GM10248 (cell line): ENCODE measurements around the gene BCL7C.
A peak's percentile ranks its signal among the peaks of the same experiment; 100 is the strongest.

Experiments
- CTCF ChIA-PET: fragments of 300-600 bp; sonication (Branson Sonifier 250); formaldehyde crosslinking; extraction: SDS; loops from one replicate; lab custom pipeline; 2021; ENCODE audit warnings: antibody characterized with exemption; lab: Yijun Ruan, JAX
- POLR2A ChIA-PET: fragments of 350-650 bp; sonication (Branson Sonifier 250); formaldehyde crosslinking; extraction: SDS; loops from one replicate; lab custom pipeline; 2020; ENCODE audit warnings: antibody characterized with exemption; lab: Yijun Ruan, JAX
- DNase-seq: peaks from one replicate; pipeline ENCODE4 v3.0.0; 2012; ENCODE audit errors: extremely low spot score
- TF ChIP-seq, protein P1 (sequence below): IDR thresholded peaks from 2 replicates; pipeline ENCODE4 v1.5.1; 2012; ENCODE audit warnings: mild to moderate bottlenecking, low read depth; ENCODE audit errors: extremely low read depth, missing control alignments, control extremely low read depth

The BCL7C gene

GRCh38 chr16:30918614-30919013, 24.7 kb upstream of the BCL7C start:
- POLR2A ChIA-PET, result interaction anchor here (0.6 kb wide), 1 partner anchor 88 kb away, joined by 3 read pairs; no protein-coding TSS in a partner anchor
- CTCF ChIA-PET, result interaction anchor here (0.8 to 3.6 kb wide), 5 partner anchors 17 to 144 kb away, joined by 3 to 36 read pairs (median 5); no protein-coding TSS in a partner anchor
- no peak for DNase-seq
- TF ChIP-seq, protein P1, sequence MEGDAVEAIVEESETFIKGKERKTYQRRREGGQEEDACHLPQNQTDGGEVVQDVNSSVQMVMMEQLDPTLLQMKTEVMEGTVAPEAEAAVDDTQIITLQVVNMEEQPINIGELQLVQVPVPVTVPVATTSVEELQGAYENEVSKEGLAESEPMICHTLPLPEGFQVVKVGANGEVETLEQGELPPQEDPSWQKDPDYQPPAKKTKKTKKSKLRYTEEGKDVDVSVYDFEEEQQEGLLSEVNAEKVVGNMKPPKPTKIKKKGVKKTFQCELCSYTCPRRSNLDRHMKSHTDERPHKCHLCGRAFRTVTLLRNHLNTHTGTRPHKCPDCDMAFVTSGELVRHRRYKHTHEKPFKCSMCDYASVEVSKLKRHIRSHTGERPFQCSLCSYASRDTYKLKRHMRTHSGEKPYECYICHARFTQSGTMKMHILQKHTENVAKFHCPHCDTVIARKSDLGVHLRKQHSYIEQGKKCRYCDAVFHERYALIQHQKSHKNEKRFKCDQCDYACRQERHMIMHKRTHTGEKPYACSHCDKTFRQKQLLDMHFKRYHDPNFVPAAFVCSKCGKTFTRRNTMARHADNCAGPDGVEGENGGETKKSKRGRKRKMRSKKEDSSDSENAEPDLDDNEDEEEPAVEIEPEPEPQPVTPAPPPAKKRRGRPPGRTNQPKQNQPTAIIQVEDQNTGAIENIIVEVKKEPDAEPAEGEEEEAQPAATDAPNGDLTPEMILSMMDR, result no peak

DNA sequence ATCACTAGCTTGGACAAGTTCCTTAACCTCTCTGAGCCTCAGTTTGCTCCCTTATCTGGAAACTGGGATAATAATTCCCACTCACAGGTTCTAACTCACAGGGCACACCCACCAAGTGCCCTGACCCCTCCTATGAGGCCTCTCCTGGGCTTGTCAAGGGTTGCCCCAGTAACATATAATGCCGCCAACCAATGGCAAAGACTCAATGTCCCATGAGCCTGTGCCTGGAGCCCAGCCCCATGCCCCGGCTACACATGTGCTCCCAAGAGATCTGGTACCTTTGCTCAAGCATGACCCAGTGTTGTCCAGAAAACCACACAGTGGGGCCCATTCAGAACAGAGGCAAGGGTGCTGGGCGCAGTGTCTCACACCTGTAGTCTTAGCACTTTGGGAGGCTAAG, 21.0 kb upstream of the BCL7C start:
- DNase-seq, result no peak
- TF ChIP-seq, protein P1, result no peak
- ChIA-PET POLR2A (no interaction called here), CTCF (interaction anchor here (2.4 kb wide), 1 partner anchor 13 kb away, joined by 21 read pairs; no protein-coding TSS in a partner anchor)

- no peak for DNase-seq
- POLR2A ChIA-PET, result no interaction called here
- TF ChIP-seq, protein P1, result no peak
- CTCF ChIA-PET, result interaction anchor here (0.9 to 2.4 kb wide), 4 partner anchors 11 to 69 kb away, joined by 3 to 21 read pairs (median 3); no protein-coding TSS in a partner anchor
Measured at GRCh38 chr16:30912794-30913412, 19.0 kb upstream of the BCL7C start.

DNA sequence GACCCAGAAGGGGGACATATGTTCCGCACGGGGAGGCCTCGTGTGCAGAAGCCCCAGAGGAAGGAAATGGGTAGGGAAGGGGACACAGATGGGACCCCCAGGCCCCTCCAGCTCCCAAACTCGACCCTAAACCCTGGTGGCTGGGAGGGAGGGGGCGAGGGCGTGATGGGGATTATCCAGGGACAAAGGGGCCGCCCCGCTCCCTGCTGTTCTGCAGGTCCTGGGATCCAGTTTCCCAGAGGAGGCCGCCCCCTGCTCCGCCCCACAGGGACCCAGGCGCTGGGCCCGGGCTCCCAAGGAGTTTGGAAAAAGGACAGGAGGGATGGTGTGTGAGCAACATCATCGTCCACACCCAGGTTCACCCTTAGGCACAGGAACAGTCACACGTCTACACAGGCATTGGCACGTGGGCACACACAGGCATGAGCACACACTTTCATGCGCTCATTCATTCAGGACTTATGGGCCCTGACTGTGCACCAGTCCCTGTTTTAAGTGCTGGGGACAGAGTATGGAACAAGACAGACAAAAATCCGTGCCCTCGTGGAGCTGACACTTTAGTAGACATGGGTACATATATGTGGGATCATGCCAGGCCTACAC, 16.7 kb upstream of the BCL7C start:
- ChIA-PET POLR2A (no interaction called here), CTCF (interaction anchor here (2.4 to 2.6 kb wide), 2 partner anchors 9 to 66 kb away, joined by 12 read pairs; no protein-coding TSS in a partner anchor)
- DNase-seq, result no peak
- TF ChIP-seq, protein P1, result no peak

DNA sequence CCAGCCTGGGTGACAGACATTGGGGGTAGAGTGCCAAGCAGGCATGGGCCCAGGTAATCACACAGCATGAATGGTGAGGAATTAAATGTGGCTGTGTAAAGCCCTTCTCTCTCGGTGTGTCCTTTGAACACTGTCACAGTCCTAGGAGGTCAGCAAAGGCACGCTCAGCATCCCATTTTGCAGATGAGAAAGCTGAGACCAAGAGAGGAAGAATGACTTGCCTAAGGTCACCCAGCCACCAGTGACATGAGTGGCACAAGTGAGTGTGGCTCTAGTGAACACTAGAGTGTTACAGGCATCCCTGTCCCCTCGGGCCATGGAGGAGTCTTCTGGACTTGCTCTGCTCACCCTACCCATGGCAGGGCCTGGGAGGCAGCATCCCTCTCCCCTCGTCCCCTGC, 13.2 kb upstream of the BCL7C start:
- ChIA-PET POLR2A (no interaction called here), CTCF (interaction anchor here (0.9 to 2.6 kb wide), 6 partner anchors 10 to 535 kb away, joined by 3 to 8 read pairs (median 4); partner anchors contain the start of genes CTF1 and ZNF843)
- no peak for DNase-seq
- TF ChIP-seq, protein P1, result no peak

- TF ChIP-seq, protein P1, result no peak
- ChIA-PET POLR2A (no interaction called here), CTCF (interaction anchor here (0.8 to 2.8 kb wide), 5 partner anchors 30 to 90 kb away, joined by 3 to 17 read pairs (median 3); no protein-coding TSS in a partner anchor)
- DNase-seq, result peak; percentile 35
Measured at GRCh38 chr16:30904114-30904780, 10.4 kb upstream of the BCL7C start.
